ENCODE data around the gene PARD6B.
A peak's percentile ranks its signal among the peaks of the same experiment; 100 is the strongest.

Gene PARD6B

DNA sequence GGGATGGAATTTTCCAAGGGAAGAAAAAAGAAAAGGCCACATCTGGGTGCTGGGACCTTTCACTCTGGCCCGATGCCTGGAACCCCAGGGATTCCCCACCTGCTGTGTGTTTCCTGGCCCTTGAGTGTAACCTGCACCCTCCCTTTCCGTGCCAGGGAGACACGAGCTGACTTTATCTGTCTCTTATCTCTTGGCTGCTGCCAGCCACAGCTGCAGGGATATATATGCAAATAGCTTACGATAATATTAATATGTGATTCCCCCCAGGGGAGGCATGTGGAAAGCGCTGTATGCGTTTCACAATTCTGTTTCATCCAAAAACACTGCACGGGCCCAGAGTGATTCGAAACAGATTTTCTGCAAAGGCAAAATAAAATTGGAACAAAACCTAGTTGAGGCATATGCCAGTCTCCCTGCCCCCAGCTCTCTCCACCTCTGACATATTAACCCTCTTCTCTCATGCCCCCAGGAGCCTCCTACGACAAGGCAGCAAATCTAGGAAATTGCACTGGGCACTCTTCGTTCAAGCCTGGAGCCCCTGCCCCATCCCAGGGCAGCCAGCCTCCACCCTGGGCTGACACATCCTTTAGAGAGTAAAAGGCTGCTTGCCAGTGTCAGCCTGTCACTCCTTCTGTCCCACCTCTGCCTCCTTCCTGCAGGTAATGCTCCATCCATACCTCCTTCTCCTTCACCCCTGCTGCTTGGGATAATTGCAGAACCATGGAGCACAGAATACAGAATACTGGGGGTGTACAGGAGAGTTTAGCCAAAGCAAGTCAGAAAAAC lies 41.3 kb upstream of the PARD6B start:
- no peak overlapping the region for H3K4me3 ChIP-seq (ENCODE audit: low read length)
- TF ChIP-seq, protein P1, sequence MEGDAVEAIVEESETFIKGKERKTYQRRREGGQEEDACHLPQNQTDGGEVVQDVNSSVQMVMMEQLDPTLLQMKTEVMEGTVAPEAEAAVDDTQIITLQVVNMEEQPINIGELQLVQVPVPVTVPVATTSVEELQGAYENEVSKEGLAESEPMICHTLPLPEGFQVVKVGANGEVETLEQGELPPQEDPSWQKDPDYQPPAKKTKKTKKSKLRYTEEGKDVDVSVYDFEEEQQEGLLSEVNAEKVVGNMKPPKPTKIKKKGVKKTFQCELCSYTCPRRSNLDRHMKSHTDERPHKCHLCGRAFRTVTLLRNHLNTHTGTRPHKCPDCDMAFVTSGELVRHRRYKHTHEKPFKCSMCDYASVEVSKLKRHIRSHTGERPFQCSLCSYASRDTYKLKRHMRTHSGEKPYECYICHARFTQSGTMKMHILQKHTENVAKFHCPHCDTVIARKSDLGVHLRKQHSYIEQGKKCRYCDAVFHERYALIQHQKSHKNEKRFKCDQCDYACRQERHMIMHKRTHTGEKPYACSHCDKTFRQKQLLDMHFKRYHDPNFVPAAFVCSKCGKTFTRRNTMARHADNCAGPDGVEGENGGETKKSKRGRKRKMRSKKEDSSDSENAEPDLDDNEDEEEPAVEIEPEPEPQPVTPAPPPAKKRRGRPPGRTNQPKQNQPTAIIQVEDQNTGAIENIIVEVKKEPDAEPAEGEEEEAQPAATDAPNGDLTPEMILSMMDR (IDR thresholded peaks at IDR 0.05; ENCODE audit: insufficient read depth, low read depth, low read length, missing control alignments) = no peak
- no peak for DNase-seq (ENCODE audit: low read depth)

DNA sequence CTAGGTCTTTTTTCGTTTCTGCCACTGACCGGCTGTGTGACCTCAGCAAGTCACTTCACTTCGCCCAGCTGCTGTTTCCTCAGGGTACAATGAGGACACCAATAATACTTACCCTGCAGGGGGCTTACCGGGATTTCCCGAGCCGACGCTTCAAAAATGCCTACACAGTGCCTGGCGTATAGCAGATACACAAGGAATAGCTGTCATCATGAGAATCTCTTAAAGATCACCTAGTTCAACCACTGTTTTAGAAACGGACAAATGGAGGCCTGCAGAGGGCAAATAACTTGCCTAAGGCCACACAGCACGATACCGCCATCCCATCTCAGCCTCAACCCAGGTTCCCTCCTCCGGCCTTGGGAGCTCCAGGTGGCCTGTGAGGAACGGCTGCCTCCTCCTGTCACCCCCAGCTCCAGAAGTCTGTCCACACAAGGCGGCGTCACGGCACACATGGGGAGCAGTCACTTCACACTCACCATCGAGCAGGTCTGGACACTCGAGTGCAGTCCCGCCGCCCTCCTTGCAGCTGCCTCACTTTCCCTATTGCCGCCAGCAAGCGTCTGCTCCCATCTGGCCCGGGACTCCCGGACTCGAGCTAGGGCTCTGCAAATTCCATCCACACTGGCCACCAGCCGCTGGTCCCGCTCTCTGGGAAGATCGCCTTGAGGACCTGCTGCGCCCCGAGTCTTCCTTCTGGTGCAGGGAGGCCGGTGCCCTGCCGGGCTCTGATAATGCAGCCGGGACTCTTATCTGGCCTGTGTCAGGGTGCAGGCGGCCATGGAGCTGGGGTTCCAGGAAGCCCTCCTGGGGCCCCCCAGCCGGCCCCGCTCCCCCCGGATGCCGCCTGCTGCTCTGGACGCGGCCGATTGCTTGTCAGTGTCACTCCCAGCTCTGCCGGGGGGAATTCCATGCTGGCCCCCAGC lies 40.5 kb upstream of the PARD6B start, which contains the start of gene RIPOR3:
Gene RIPOR3 (minus strand): TSS at position 893 of the 923 bp plus-strand sequence. CDS start 414 bp downstream, at position 479.
- DNase-seq (ENCODE audit: low read depth) = no peak
- no peak within 1 kb of the TSS for H3K4me3 ChIP-seq (ENCODE audit: low read length)
- TF ChIP-seq, protein P1 (IDR thresholded peaks at IDR 0.05; ENCODE audit: insufficient read depth, low read depth, low read length, missing control alignments) = no peak

DNA sequence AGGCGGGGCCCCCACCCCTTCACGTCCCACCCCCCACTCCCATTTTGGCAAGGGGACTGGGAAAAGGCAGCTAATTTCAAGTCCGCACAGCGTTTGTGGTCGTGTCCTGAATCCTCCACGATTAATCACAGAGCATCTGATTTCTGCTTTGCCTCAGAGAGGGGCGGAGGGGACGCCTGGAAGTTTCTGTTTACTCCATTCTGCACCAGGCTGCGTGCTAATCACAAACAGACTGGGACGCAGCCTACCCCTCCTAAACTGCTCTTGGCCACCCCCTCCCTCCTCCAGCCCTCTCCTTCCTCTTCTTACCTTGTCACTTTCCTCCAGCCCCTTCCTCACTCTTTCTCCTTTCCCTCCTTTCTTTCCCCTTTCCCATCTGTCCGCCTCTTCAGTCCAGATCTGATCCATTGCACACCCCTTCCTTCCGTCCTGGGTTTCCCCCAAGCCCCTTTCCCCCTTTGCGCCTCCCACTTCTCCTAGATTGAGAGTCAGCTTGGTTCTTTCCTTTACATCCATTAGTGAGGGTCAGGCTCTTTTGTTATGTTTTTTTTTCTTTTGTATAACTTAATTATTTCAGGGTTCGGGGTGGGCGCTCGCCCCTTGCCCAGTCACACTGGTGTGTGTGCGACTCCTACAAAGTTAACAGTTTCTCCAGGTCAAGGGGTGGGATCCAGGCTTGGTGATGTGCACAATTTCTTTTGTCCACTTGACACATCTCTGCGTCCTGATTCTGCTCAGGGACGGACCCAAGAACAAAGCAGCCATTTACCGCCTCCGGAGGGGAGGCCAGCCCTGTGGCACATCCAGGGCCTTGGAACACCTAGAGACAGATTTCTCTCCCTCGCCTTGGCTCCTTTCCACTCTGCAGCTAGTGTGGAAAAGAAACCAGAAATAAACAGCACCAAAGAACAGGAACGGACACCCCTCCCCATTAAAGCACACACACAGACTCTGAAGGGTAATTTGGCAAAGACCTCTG lies 39.5 kb upstream of the PARD6B start:
- DNase-seq (ENCODE audit: low read depth) = peak; percentile 69
- no peak overlapping the region for H3K4me3 ChIP-seq (ENCODE audit: low read length)
- TF ChIP-seq, protein P1 (IDR thresholded peaks at IDR 0.05; ENCODE audit: insufficient read depth, low read depth, low read length, missing control alignments) = no peak

DNA sequence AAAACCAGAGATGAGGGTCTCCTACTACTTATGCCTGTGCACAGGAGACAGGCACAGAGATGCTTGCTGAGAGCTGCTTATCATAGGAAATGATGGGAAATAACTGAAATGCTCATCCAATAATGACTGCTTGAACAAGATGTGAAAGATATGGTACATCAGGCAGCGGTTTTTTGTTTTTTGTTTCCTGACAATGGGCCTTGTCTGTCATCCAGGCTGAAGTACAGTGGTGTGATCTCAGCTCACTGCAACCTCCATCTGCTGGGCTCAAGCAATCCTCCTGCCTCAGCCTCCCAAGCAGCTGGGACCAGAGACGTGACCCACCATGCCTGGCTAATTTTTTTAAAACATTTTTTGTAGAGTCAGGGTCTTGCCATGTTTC lies 38.8 kb upstream of the PARD6B start:
- H3K4me3 ChIP-seq (ENCODE audit: low read length) = no peak overlapping the region
- TF ChIP-seq, protein P1 (IDR thresholded peaks at IDR 0.05; ENCODE audit: insufficient read depth, low read depth, low read length, missing control alignments) = no peak
- no peak for DNase-seq (ENCODE audit: low read depth)

DNA sequence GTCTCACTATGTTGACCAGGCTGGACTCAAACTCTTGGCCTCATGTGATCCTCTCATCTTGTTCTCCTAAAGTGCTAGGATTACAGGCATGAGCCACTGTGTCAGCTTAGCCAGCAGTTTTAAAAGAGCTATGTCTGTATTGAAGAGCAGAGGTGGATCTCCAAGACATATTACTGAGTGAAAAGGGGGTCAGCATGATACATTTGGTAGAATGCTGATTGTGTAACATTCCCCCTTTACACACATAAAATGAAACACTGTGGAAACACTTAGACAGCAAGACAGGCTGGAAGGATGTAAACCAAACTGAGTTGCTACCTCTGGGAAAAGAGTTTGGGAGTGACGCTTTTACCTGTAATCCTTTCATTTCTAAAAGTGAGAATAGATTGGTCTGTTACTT lies 38.4 kb upstream of the PARD6B start:
- H3K4me3 ChIP-seq (ENCODE audit: low read length) = no peak overlapping the region
- no peak for DNase-seq (ENCODE audit: low read depth)
- TF ChIP-seq, protein P1 (IDR thresholded peaks at IDR 0.05; ENCODE audit: insufficient read depth, low read depth, low read length, missing control alignments) = no peak

Data from epithelial cell of esophagus (primary cell).